Rectal smooth muscle tissue (tissue), 1 donor: ENCODE results near the gene AMZ1.

Source experiments
- H3K27ac ChIP-seq: one replicate; pipeline ENCODE4 v1.7.0; 2013; ENCODE audit warnings: low read depth, low read length, inconsistent platforms
- H3K27me3 ChIP-seq: one replicate; pipeline ENCODE4 v1.7.0; 2013; ENCODE audit warnings: low read length; ENCODE audit not compliant: control insufficient read depth, insufficient read depth
- H3K36me3 ChIP-seq: one replicate; pipeline ENCODE4 v1.7.0; 2013; ENCODE audit warnings: low read length; ENCODE audit not compliant: control insufficient read depth, insufficient read depth
- H3K4me1 ChIP-seq: one replicate; pipeline ENCODE4 v1.7.0; 2013; ENCODE audit warnings: low read length; ENCODE audit not compliant: control insufficient read depth, insufficient read depth
- H3K4me3 ChIP-seq: one replicate; pipeline ENCODE4 v1.7.0; 2013; ENCODE audit warnings: low read length
- H3K9ac ChIP-seq: one replicate; pipeline ENCODE4 v1.7.0; 2013; ENCODE audit warnings: low read length

Gene AMZ1

GRCh38 chr7:2655870-2656614, 32.0 kb upstream of the AMZ1 start:
- no peak overlapping the region for H3K4me3 ChIP-seq
- no peak overlapping the region for H3K27ac ChIP-seq
- no peak overlapping the region for H3K9ac ChIP-seq
- H3K36me3 ChIP-seq, result peaks cover 4% of the 10 kb centered on the region
- H3K4me1 ChIP-seq, result no peaks in the 10 kb centered on the region
- no peaks in the 10 kb centered on the region for H3K27me3 ChIP-seq

GRCh38 chr7:2657208-2657607, 30.8 kb upstream of the AMZ1 start:
- H3K27ac ChIP-seq, result no peak overlapping the region
- no peak overlapping the region for H3K4me3 ChIP-seq
- H3K4me1 ChIP-seq, result no peaks in the 10 kb centered on the region
- no peak overlapping the region for H3K9ac ChIP-seq
- H3K27me3 ChIP-seq, result no peaks in the 10 kb centered on the region
- H3K36me3 ChIP-seq, result no peaks in the 10 kb centered on the region

- Histone ChIP-seq H3K4me1 (no peaks in the 10 kb centered on the region), H3K27me3 (no peaks in the 10 kb centered on the region), H3K27ac (no peak overlapping the region), H3K9ac (no peak overlapping the region), H3K4me3 (no peak overlapping the region), H3K36me3 (no peaks in the 10 kb centered on the region)
These were observed 29.9 kb upstream of the AMZ1 start for GRCh38 chr7:2657920-2658671.

- H3K36me3 ChIP-seq, result no peaks in the 10 kb centered on the region
- no peak overlapping the region for H3K27ac ChIP-seq
- no peak overlapping the region for H3K9ac ChIP-seq
- no peaks in the 10 kb centered on the region for H3K4me1 ChIP-seq
- H3K27me3 ChIP-seq, result no peaks in the 10 kb centered on the region
- H3K4me3 ChIP-seq, result no peak overlapping the region
These were observed 29.1 kb upstream of the AMZ1 start for GRCh38 chr7:2658941-2659340.

- Histone ChIP-seq H3K4me1 (no peaks in the 10 kb centered on the region), H3K4me3 (no peak overlapping the region), H3K36me3 (no peaks in the 10 kb centered on the region), H3K9ac (no peak overlapping the region), H3K27me3 (no peaks in the 10 kb centered on the region), H3K27ac (no peak overlapping the region)
These were observed 28.2 kb upstream of the AMZ1 start for GRCh38 chr7:2659556-2660358.

GRCh38 chr7:2660359-2661095, 27.5 kb upstream of the AMZ1 start:
- Histone ChIP-seq H3K27me3 (no peaks in the 10 kb centered on the region), H3K27ac (no peak overlapping the region), H3K9ac (no peak overlapping the region), H3K4me3 (no peak overlapping the region), H3K36me3 (no peaks in the 10 kb centered on the region), H3K4me1 (no peaks in the 10 kb centered on the region)

GRCh38 chr7:2661096-2661449, 26.9 kb upstream of the AMZ1 start:
- H3K36me3 ChIP-seq, result no peaks in the 10 kb centered on the region
- H3K27me3 ChIP-seq, result no peaks in the 10 kb centered on the region
- H3K9ac ChIP-seq, result no peak overlapping the region
- H3K4me1 ChIP-seq, result no peaks in the 10 kb centered on the region
- no peak overlapping the region for H3K27ac ChIP-seq
- H3K4me3 ChIP-seq, result no peak overlapping the region

- no peaks in the 10 kb centered on the region for H3K27me3 ChIP-seq
- H3K4me3 ChIP-seq, result no peak overlapping the region
- H3K36me3 ChIP-seq, result no peaks in the 10 kb centered on the region
- no peaks in the 10 kb centered on the region for H3K4me1 ChIP-seq
- no peak overlapping the region for H3K9ac ChIP-seq
- H3K27ac ChIP-seq, result no peak overlapping the region
These were observed 26.3 kb upstream of the AMZ1 start for GRCh38 chr7:2661602-2662272.

DNA sequence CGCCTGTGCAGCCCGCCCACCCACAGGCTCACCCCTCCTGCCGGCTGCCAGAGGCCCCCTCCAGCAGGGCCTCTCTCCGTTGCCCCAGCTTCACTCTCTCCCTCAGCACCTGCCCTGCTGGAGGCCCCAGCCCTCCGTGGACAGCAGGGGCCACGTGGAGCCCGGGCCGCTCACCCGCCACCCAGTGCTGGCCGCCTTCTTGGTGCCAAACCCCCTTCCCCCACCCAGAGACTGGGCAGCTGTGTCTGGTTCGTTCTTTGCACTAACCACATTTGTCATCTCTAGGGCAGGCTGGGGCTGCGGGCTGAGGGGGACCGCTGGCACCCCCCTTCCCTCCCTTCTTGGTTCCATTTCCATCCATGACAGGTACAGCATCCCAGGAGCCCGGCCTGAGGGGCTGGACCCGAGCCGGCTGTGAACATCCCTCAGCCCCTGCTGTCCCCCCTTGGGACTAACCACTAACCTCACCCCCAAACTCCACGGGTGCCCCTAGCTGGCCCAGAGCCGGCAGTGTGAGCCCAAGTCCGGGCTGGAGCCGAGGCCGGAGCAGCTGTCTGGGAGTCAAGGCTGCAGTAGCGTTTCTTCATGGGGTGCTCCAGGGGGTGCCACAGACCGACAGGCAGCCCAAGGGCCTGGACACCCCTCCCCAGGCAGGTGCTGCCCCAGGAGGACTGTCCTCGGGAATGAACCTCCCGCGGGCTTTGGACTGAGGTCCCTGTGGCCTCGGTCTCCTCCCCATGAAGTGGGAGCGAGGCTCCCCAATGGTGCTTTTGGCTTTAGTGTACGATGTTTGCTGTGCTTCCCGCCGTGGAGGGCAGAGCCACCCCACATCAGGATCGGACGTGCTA, 25.5 kb upstream of the AMZ1 start:
- H3K27me3 ChIP-seq, result no peaks in the 10 kb centered on the region
- H3K36me3 ChIP-seq, result no peaks in the 10 kb centered on the region
- no peaks in the 10 kb centered on the region for H3K4me1 ChIP-seq
- H3K27ac ChIP-seq, result no peak overlapping the region
- no peak overlapping the region for H3K9ac ChIP-seq
- no peak overlapping the region for H3K4me3 ChIP-seq

DNA sequence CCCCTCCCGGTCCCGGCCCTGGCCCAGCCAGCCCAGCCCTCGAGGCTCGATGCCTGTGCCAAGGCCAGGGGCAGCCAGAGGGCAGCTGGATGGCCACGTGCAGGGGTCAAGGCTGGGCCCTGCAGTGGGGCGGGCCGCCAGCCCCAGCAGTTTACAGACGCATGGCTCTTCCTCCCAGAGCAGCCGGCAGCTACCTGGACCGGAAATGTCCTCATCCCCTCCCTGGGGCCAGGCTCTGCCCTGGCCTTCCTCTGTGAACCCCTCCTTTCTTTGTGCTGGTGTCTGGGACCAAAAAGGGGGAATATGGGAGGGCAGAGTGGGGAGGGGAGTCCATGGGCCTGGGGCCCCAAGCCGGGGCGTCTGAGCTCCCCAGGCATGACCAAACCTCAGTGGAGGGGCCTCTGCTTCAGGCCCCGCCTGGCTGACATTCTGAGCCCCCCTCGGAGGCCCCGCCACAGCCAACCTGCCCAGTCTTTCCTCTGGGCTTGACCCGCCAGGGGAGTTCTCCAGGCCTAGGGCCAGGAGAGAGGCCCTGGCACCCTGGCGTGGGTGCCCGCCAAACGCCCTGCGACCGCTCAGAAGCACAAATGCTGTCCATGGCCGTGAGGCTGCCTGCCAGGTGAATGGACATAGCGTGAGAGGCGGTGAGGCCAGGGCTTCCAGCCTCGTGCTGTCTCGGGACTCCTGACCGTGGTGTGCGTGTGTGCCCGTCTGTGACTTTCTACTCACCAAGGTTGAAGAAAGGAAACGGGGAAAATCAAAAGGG, 24.7 kb upstream of the AMZ1 start:
- Histone ChIP-seq H3K27me3 (no peaks in the 10 kb centered on the region), H3K4me3 (no peak overlapping the region), H3K9ac (no peak overlapping the region), H3K36me3 (no peaks in the 10 kb centered on the region), H3K27ac (no peak overlapping the region), H3K4me1 (no peaks in the 10 kb centered on the region)

GRCh38 chr7:2663960-2664359, 24.0 kb upstream of the AMZ1 start:
- Histone ChIP-seq H3K27ac (no peak overlapping the region), H3K4me1 (no peaks in the 10 kb centered on the region), H3K4me3 (no peak overlapping the region), H3K27me3 (no peaks in the 10 kb centered on the region), H3K36me3 (no peaks in the 10 kb centered on the region), H3K9ac (no peak overlapping the region)
